Measurements from ENCODE around the gene VCPKMT. TPM values are rescaled to one million over a fixed set of nuclear protein-coding genes. Genes with fewer than 3 reads are reported as not detected.

The VCPKMT gene
- total RNA-seq = 12.2 TPM

DNA sequence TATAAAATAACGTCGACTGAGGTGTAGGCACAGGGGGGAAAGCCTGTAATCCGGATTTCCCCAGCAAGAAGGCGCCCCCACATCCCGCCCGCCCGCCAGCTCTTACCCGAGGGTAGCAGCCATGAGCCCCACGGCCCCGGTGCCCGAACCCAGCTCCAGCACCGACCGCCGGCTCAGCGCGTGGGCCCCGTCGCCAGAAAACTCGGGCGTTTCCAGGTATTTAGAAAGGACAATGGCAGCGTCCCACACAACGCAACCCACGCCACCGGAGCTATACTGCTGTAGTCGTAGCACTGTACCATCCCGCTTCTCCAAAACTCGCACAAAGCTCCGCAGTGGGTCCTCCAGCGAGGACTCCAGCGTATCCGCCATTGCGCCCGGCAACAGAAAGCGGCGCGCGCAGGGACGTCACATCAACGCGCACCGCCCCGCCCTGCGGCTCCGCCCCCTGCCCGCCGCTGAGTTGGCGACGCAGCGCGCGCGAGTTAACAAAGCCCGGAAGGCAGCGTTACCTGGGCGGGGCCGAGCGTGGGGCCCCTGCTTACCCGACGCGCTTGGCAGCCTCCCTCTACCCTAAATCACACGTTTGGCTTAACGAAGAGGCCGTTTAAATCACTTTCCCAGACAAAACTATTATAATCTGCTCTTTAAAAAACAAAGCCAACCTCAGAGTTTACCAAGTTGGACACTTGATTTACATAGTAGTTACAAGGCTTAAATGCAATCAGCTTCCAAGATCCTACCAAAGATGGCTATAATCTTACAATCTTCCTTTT lies at the start of gene VCPKMT:
Gene VCPKMT (minus strand): TSS at position 392 of the 776 bp plus-strand sequence. CDS start 20 bp downstream, at position 372.

Small RNA genes within 50 kb of the gene (small RNA-seq; reads per million reads assigned to genes)
- not detected for gene RF00019 (ENCODE audit: low replicate concordance)

Other genes starting within 250 kb of the VCPKMT start
- gene ARF6, start 223.5 kb downstream of the VCPKMT start, total RNA-seq = 32.2 TPM
- gene SOS2, start 115.0 kb upstream of the VCPKMT start, total RNA-seq = 89.2 TPM
- 19.1 TPM for gene L2HGDH, start 195.7 kb upstream of the VCPKMT start, total RNA-seq
- 17.2 TPM for gene DMAC2L, start 195.8 kb upstream of the VCPKMT start, total RNA-seq

Data from parietal lobe (tissue), 2 donors.